GM12878 (cell line): ENCODE data around the gene AKAP5. TPM values are rescaled to one million over a fixed set of nuclear protein-coding genes. Genes with fewer than 3 reads are reported as not detected.
A peak's percentile ranks its signal among the peaks of the same experiment; 100 is the strongest.

ENCODE experiments used
- ATAC-seq: fragments of 200-7000 bp; cut with Tn5 transposase; 3 replicates; pipeline ENCODE4 v1.9.1; 2020; ENCODE audit warnings: mild to moderate bottlenecking, moderate library complexity
- BruUV-seq: library from RNA; stranded (reverse); fragments of 400-500 nt; replicated peaks from 2 replicates; lab custom pipeline; 2021; lab: Mats Ljungman, UMichigan
- CTCF ChIA-PET: fragments of 300-600 bp; sonication (Branson Sonifier 250); formaldehyde crosslinking; extraction: SDS; loops from one replicate; lab custom pipeline; 2021; ENCODE audit warnings: inconsistent platforms; lab: Yijun Ruan, JAX
- POLR2A ChIA-PET: fragments of 350-600 bp; formaldehyde crosslinking; extraction: SDS; loops from one replicate; lab custom pipeline; 2021; ENCODE audit warnings: inconsistent platforms; lab: Charles Lee
- RAD21 ChIA-PET: fragments of 300-600 bp; sonication (Branson Sonifier 250); formaldehyde crosslinking; loops from one replicate; lab custom pipeline; 2023; ENCODE audit warnings: antibody characterized with exemption; ENCODE audit not compliant: unreplicated experiment; lab: Charles Lee
- SMC1A ChIA-PET: fragments of 300-600 bp; sonication (Branson Sonifier 250); formaldehyde crosslinking; loops from one replicate; lab custom pipeline; 2023; ENCODE audit not compliant: unreplicated experiment, uncharacterized antibody; lab: Charles Lee
- DNase-seq: peaks from one replicate; pipeline ENCODE4 v3.0.0-alpha.2; 2011; ENCODE audit warnings: low read depth, low spot score
- FAIRE-seq: peaks from 3 replicates; lab custom pipeline; 2011; peaks lifted over from hg19 to GRCh38; lab: Jason Lieb, UNC
- H2AFZ ChIP-seq: 2 replicates; pipeline ENCODE4 v1.6.0; 2011; ENCODE audit warnings: low read depth, low read length, control low read depth; ENCODE audit not compliant: control insufficient read depth
- H3K27ac ChIP-seq: 2 replicates; pipeline ENCODE4 v1.5.1; 2011; ENCODE audit warnings: control low read depth; ENCODE audit not compliant: control insufficient read depth, insufficient read depth
- H3K27me3 ChIP-seq, 2 experiments: replicated peaks in 1 of 2; 2 replicates each; pipeline versions ENCODE4 v1.6.0 to v1.6.1; 2011; ENCODE audit warnings: low read length in 1 of 2; ENCODE audit not compliant: control insufficient read depth in 2 of 2, insufficient read depth in 2 of 2
- H3K36me3 ChIP-seq, 2 experiments: 2 replicates each; pipeline ENCODE4 v1.5.1; 2011; ENCODE audit warnings: low read length in 1 of 2; ENCODE audit not compliant: control insufficient read depth in 2 of 2, insufficient read depth in 2 of 2
- H3K4me1 ChIP-seq: 2 replicates; pipeline ENCODE4 v1.6.1; 2011; ENCODE audit warnings: mild to moderate bottlenecking, low read length, moderate library complexity, mixed read lengths; ENCODE audit not compliant: control insufficient read depth, insufficient read depth
- H3K4me2 ChIP-seq: 2 replicates; pipeline ENCODE4 v1.6.0; 2011; ENCODE audit warnings: control low read depth; ENCODE audit not compliant: control insufficient read depth, insufficient read depth
- H3K4me3 ChIP-seq: fragments of 200-600 bp; sonication (generic); 2 replicates; pipeline ENCODE4 v1.5.1; 2016
- H3K79me2 ChIP-seq: 2 replicates; pipeline ENCODE4 v1.6.0; 2011; ENCODE audit warnings: low read length; ENCODE audit not compliant: control insufficient read depth, insufficient read depth
- H3K9ac ChIP-seq: 2 replicates; pipeline ENCODE4 v1.8.0; 2011; ENCODE audit warnings: low read length, control low read depth, mixed read lengths; ENCODE audit not compliant: control insufficient read depth, insufficient read depth
- H3K9me3 ChIP-seq: replicated peaks from 3 replicates; pipeline ENCODE4 v1.5.1; 2011; ENCODE audit warnings: mild to moderate bottlenecking, low read length; ENCODE audit not compliant: control insufficient read depth, insufficient read depth
- H4K20me1 ChIP-seq: 2 replicates; pipeline ENCODE4 v1.6.0; 2011; ENCODE audit not compliant: control insufficient read depth, insufficient read depth
- ETV6 ChIP-seq, 2 experiments: fragments of 450-650 bp in 1 of 2; IDR thresholded peaks in 1 of 2; conservative IDR thresholded peaks in 1 of 2; 2 replicates each; pipeline ENCODE4 v1.6.1; 2014; ENCODE audit warnings: antibody characterized with exemption in 1 of 2, borderline replicate concordance in 1 of 2, low read depth in 1 of 2, mild to moderate bottlenecking in 1 of 2, moderate library complexity in 1 of 2
- FOS ChIP-seq: IDR thresholded peaks from 3 replicates; pipeline ENCODE4 v1.6.1; 2011; ENCODE audit warnings: borderline replicate concordance; ENCODE audit not compliant: insufficient read length; ENCODE audit errors: extremely low read depth
- FOXK2 ChIP-seq: fragments of 450-650 bp; IDR thresholded peaks from 2 replicates; pipeline ENCODE4 v1.6.1; 2017; ENCODE audit warnings: mild to moderate bottlenecking, moderate library complexity
- NBN ChIP-seq: fragments of 450-650 bp; IDR thresholded peaks from 2 replicates; pipeline ENCODE4 v1.6.1; 2016
- NFIC ChIP-seq: IDR thresholded peaks from 2 replicates; pipeline ENCODE4 v1.6.1; 2012; ENCODE audit warnings: low read depth, mild to moderate bottlenecking, inconsistent platforms, low read length, moderate library complexity
- NR2F1 ChIP-seq: fragments of 450-650 bp; conservative IDR thresholded peaks from 2 replicates; pipeline ENCODE4 v1.6.1; 2017; ENCODE audit warnings: mild to moderate bottlenecking
- POLR2AphosphoS2 ChIP-seq: IDR thresholded peaks from 2 replicates; pipeline ENCODE4 v1.6.1; 2011; ENCODE audit warnings: low read depth, mild to moderate bottlenecking, low read length, improper control_type of control experiment, moderate library complexity
- RUNX3 ChIP-seq: IDR thresholded peaks from 2 replicates; pipeline ENCODE4 v1.6.1; 2012; ENCODE audit warnings: low read length, inconsistent platforms
- ZNF217 ChIP-seq: fragments of 450-650 bp; IDR thresholded peaks from 2 replicates; pipeline ENCODE4 v1.6.1; 2017; ENCODE audit warnings: antibody characterized with exemption, mild to moderate bottlenecking
- ZZZ3 ChIP-seq: IDR thresholded peaks from 2 replicates; pipeline ENCODE4 v1.6.1; 2011; ENCODE audit warnings: low read depth; ENCODE audit not compliant: control insufficient read depth, insufficient read length
- WGBS: methylation state at CpG from one replicate; pipeline ENCODE4 v1.1.6; 2016; ENCODE audit warnings: low lambda C conversion rate; ENCODE audit not compliant: insufficient replicate concordance, insufficient coverage; ENCODE audit errors: missing lambda C conversion rate; 5-methylcytosine and 5-hydroxymethylcytosine counted together
- in situ Hi-C: fragments of 300-500 bp; cut with MboI; formaldehyde crosslinking; loops from 9 replicates; pipeline ENCODE4 v1.14.3; 2018; ENCODE audit warnings: mixed read lengths
- intact Hi-C: fragments of 100-400 bp; cut with micrococcal nuclease; formaldehyde crosslinking; loops from one replicate; pipeline ENCODE4 v1.14.2; 2022; ENCODE audit not compliant: unreplicated experiment
- polyA plus RNA-seq, 11 experiments: library from polyadenylated mRNA; depleted of rRNA in 4 of 11; unstranded in 6 of 11; stranded (reverse) in 5 of 11; fragments of >200 nt; fragmentation: Nextera tagmentation in 4 of 11; fragmentation: Illumina TruSeq in 1 of 11; extraction: Ambion mirVana in 4 of 11; extraction: Trizol in 1 of 11; gene quantifications; 1 replicate in 1 of 11; 2 replicates in 10 of 11; pipeline versions ENCODE4 v1.2.1 to v1.2.3, GENCODE V29; 2011 to 2016; ENCODE audit warnings: inconsistent platforms in 2 of 11, missing spikeins in 2 of 11, low read depth in 1 of 11
- total RNA-seq, 4 experiments: library from RNA; depleted of rRNA in 3 of 4; stranded (reverse); fragments of >200 nt in 3 of 4; fragmentation: Illumina TruSeq in 1 of 4; extraction: Trizol in 1 of 4; gene quantifications; 2 replicates each; pipeline versions ENCODE4 v1.2.1 to v1.2.3, GENCODE V29; 2013 to 2021
- TF ChIP-seq, protein P1 (sequence below): IDR thresholded peaks from 2 replicates; pipeline ENCODE4 v1.6.1; 2012; ENCODE audit warnings: low read depth, low read length, improper control_type of control experiment
- TF ChIP-seq, protein P2 (sequence below): fragments of 450-650 bp; IDR thresholded peaks from 2 replicates; pipeline ENCODE4 v1.6.1; 2017; ENCODE audit warnings: mild to moderate bottlenecking, moderate library complexity
- TF ChIP-seq, protein P3 (sequence below): fragments of 450-650 bp; IDR thresholded peaks from 2 replicates; pipeline ENCODE4 v1.6.1; 2016; ENCODE audit warnings: mild to moderate bottlenecking

The AKAP5 gene
- total and polyA plus RNA-seq, 10 of the 15 experiments (the other 5 are each of a cell fraction or from before 2014, with no cell fraction given) = 0.45 to 5.1 (median 1.7) TPM

DNA sequence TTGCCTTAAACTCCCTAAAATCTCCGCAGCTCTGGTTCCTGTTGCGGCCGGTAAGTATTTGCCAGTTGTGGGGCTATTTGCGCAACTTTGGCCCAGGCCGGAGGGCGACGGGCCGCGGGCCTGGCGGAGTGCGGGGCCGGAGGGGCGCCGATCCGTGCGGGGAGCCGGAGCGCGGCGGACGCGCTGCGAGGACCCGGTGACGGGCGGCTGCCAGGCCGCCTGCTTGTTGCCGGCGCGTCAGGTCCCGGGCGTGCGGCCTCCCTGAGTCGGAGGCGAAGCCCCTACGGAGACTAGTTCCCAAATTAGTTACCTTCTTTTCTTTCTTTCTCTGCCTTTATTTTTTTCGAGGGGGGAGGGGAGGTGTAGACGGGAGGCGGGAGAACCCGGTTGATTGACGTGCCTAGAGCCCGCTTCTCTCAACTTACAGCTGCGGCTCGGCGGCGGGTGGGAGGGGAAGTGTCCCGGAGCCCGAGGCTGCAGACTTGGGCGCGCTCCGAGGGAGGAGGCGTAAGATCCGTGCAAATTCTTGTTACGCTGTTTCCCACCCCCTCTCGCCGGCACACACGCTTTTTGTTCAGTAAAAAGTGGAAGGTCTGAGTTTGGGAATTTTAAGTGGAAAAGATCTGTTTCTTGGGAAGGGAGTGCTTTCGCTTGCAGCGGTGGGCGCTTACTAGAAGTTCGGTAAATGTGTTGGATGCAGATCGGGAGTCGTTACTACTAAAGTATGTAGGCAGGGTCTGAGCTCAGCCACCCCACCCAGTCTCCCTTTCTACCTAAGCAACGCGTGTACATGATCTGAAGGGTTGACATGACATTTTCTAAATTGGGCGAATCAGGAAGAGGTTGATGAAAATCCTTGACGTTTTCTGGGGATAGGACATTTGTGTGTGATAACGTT is 39.8 kb downstream of the AKAP5 start (continued):
- peak; percentile 11; the same call in 1 of the 2 replicates for TF ChIP-seq NR2F1
- no peak for TF ChIP-seq ETV6 (conservative IDR thresholded peaks at IDR 0.05 in 1 of 2, IDR thresholded peaks at IDR 0.05 in 1 of 2; ENCODE audit: borderline replicate concordance in 1 of 2, low read depth in 1 of 2)
- TF ChIP-seq ZNF217 = 0 out of 2 replicates have a peak, but pooled peaks have one; percentile 72
- peak; percentile 77; the same call in 1 of the 2 replicates for TF ChIP-seq NBN
- TF ChIP-seq RUNX3 = peak; percentile 16; the same call in 1 of the 2 replicates
- TF ChIP-seq, all 136 proteins: peak for 48

DNA sequence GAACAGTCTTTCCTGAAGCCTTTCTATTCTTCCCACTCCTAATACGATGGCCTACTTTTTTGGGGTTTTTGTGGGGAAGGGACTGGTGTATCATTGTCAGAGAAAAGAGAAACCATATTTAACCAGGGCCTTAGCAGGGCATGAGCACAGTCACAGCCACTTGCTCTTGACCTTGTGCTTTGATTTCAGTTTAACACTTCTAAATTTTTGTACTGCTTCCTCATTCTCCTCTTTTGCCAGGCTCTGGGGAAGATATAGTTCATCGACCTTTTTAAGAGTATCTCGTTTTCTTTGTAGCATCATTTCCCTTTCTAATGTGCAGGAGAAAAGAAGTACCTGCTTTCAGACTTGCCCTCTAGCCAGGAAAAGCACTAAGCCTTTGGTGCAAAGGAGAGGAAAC is 41.4 kb downstream of the AKAP5 start:
- Histone ChIP-seq H3K27ac (peak overlapping the region; percentile 98), H4K20me1 (peaks cover 3% of the 10 kb centered on the region), H2AFZ (no peak overlapping the region), H3K4me1 (peaks cover 22% of the 10 kb centered on the region), H3K9ac (peak overlapping the region; percentile 97), H3K9me3 (no peaks in the 10 kb centered on the region), H3K4me3 (peak overlapping the region; percentile 91), H3K79me2 (peaks cover 96% of the 10 kb centered on the region), H3K36me3 (peaks cover 0 to 5% of the 10 kb centered on the region in 2 experiments; a peak in 2 of 4 replicates), H3K27me3 (no peaks in the 10 kb centered on the region), H3K4me2 (peak overlapping the region; percentile 81)
- intact Hi-C loops = loop anchor here (5.0 kb wide), 2 partner anchors 131 to 169 kb away; no protein-coding TSS in a partner anchor
- no peak for ATAC-seq
- no peak for FAIRE-seq
- 0% methylated on average over 3 of the region's 3 CpGs for WGBS
- in situ Hi-C loops = no loop called here
- BruUV-seq = no TSS peak
- DNase-seq = no peak
- ChIA-PET CTCF (interaction anchor here (6.3 kb wide), 1 partner anchor 27 kb away, joined by 36 read pairs; no protein-coding TSS in a partner anchor), POLR2A (interaction anchor here (0.5 kb wide), 1 partner anchor 781 kb away, joined by 3 read pairs; no protein-coding TSS in a partner anchor), RAD21 (interaction anchor here (0.6 kb wide), 1 partner anchor 408 kb away, joined by 5 read pairs; no protein-coding TSS in a partner anchor), SMC1A (interaction anchor here (1.6 kb wide), 1 partner anchor 9 kb away, joined by 3 read pairs; no protein-coding TSS in a partner anchor)
- TF ChIP-seq, protein P1, sequence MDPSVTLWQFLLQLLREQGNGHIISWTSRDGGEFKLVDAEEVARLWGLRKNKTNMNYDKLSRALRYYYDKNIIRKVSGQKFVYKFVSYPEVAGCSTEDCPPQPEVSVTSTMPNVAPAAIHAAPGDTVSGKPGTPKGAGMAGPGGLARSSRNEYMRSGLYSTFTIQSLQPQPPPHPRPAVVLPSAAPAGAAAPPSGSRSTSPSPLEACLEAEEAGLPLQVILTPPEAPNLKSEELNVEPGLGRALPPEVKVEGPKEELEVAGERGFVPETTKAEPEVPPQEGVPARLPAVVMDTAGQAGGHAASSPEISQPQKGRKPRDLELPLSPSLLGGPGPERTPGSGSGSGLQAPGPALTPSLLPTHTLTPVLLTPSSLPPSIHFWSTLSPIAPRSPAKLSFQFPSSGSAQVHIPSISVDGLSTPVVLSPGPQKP = no peak
- TF ChIP-seq, protein P2, sequence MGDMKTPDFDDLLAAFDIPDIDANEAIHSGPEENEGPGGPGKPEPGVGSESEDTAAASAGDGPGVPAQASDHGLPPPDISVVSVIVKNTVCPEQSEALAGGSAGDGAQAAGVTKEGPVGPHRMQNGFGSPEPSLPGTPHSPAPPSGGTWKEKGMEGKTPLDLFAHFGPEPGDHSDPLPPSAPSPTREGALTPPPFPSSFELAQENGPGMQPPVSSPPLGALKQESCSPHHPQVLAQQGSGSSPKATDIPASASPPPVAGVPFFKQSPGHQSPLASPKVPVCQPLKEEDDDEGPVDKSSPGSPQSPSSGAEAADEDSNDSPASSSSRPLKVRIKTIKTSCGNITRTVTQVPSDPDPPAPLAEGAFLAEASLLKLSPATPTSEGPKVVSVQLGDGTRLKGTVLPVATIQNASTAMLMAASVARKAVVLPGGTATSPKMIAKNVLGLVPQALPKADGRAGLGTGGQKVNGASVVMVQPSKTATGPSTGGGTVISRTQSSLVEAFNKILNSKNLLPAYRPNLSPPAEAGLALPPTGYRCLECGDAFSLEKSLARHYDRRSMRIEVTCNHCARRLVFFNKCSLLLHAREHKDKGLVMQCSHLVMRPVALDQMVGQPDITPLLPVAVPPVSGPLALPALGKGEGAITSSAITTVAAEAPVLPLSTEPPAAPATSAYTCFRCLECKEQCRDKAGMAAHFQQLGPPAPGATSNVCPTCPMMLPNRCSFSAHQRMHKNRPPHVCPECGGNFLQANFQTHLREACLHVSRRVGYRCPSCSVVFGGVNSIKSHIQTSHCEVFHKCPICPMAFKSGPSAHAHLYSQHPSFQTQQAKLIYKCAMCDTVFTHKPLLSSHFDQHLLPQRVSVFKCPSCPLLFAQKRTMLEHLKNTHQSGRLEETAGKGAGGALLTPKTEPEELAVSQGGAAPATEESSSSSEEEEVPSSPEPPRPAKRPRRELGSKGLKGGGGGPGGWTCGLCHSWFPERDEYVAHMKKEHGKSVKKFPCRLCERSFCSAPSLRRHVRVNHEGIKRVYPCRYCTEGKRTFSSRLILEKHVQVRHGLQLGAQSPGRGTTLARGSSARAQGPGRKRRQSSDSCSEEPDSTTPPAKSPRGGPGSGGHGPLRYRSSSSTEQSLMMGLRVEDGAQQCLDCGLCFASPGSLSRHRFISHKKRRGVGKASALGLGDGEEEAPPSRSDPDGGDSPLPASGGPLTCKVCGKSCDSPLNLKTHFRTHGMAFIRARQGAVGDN = peak; percentile 42; the same call in 1 of the 2 replicates
- TF ChIP-seq NBN (no peak), NFIC (peak; percentile 25; the same call in 1 of the 2 replicates), POLR2AphosphoS2 (0 out of 2 replicates have a peak, but pooled peaks have one; percentile 11), ZZZ3 (no peak), FOXK2 (no peak), FOS (no peak)
- TF ChIP-seq, protein P3, sequence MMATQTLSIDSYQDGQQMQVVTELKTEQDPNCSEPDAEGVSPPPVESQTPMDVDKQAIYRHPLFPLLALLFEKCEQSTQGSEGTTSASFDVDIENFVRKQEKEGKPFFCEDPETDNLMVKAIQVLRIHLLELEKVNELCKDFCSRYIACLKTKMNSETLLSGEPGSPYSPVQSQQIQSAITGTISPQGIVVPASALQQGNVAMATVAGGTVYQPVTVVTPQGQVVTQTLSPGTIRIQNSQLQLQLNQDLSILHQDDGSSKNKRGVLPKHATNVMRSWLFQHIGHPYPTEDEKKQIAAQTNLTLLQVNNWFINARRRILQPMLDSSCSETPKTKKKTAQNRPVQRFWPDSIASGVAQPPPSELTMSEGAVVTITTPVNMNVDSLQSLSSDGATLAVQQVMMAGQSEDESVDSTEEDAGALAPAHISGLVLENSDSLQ = no peak
